DMS 273 (cell line): Measurements from ENCODE around the gene SPARCL1.
"Not testable (repeated sequence)": the region's sequence is repeated elsewhere in the genome, so short reads cannot be mapped to it uniquely, and the experiment has no call there.

ENCODE experiments used
- DNase-seq: peaks from one replicate; lab custom pipeline; 2025; ENCODE audit not compliant: unreplicated experiment; lab: John Stamatoyannopoulos, UW

SPARCL1 gene

GRCh38 chr4:87529187-87529586 is at the start of gene SPARCL1:
SPARCL1 (minus strand) TSS chr4:87529376; CDS start chr4:87499574, 29,802 bp downstream.
- DNase-seq: no peak

GRCh38 chr4:87575983-87576382 is 46.8 kb upstream of the SPARCL1 start:
- no peak for DNase-seq

DNA sequence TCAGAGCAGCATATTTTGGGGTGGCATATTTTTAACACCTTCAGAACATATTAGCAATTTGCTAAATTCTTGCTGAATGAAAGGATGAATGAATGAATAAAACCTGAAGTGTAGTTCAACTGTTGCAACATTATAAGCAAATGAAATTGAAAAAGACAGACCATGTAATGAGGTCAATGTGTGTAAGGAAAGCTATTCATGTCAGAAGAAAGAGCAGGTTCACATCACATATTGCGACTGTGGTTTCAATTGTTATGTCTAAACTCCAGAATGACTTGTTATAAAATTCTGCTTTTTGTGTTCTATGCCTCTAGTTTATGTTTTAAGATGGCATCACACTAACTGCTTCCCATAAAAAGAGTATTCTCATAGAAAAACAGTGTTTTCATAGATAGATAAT is 46.2 kb upstream of the SPARCL1 start:
- DNase-seq: no peak

DNA sequence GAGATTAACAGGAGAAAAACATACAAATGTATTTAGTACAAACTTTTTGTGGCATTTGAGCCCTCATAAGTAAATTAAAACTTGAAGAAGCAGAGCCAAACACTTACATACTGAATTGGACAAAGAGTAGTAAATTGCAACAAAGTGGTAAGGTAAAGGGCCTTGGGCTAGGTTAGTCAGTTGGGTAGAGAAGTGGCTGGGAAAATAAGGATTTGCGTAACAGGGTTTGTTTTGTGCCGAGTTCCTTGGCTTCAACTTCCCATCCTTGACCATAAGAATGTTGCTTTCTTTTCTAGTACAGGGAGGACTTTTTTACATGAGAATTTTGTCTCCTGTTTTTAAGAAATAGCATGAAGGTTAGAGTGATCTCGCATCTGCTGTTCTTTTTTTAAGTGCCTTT is 45.8 kb upstream of the SPARCL1 start:
- no peak for DNase-seq

GRCh38 chr4:87574376-87574775 is 45.2 kb upstream of the SPARCL1 start:
- DNase-seq: not testable (repeated sequence)

GRCh38 chr4:87570290-87570805 is 41.2 kb upstream of the SPARCL1 start:
- no peak for DNase-seq

GRCh38 chr4:87567191-87567590 is 38.0 kb upstream of the SPARCL1 start:
- no peak for DNase-seq

DNA sequence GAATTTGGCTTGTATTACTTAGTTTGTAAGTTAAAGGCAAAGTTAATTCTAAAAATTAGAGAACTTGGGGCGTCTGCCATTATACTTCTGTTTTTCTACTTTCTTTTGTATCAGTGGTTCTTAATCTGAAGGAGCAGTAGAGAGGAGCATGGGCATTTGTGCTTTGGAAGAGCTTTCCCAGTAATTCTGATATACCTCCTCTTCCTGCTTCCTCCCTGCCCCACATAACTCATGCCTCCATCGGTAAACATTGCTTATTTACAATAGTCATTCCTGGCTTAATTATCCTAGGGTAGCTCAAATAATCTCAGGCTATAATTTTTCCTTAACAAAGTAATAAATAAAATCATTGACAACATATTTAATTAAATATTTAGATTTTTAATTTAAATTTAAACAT is 37.1 kb upstream of the SPARCL1 start:
- no peak for DNase-seq

DNA sequence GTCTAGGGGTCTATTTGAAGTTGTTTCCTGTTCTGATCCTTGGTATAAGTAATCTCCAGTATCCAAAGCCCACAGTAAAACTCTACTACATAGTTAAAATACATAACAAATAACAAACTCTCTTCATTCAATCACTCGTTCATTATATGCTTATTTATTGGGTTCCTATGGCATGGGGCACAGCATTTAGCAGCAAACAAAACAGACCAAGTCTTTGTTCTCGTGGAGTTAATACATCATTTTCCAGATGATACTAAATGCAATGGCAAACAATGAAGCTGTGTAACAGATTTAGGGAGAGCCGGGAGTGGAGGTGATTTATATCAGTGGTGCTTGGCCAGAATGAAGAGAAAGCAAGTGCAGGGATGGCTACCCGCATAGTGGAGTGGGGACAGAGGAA is 36.6 kb upstream of the SPARCL1 start:
- no peak for DNase-seq

- DNase-seq: no peak
Measured at GRCh38 chr4:87560802-87561201, 31.6 kb upstream of the SPARCL1 start.

DNA sequence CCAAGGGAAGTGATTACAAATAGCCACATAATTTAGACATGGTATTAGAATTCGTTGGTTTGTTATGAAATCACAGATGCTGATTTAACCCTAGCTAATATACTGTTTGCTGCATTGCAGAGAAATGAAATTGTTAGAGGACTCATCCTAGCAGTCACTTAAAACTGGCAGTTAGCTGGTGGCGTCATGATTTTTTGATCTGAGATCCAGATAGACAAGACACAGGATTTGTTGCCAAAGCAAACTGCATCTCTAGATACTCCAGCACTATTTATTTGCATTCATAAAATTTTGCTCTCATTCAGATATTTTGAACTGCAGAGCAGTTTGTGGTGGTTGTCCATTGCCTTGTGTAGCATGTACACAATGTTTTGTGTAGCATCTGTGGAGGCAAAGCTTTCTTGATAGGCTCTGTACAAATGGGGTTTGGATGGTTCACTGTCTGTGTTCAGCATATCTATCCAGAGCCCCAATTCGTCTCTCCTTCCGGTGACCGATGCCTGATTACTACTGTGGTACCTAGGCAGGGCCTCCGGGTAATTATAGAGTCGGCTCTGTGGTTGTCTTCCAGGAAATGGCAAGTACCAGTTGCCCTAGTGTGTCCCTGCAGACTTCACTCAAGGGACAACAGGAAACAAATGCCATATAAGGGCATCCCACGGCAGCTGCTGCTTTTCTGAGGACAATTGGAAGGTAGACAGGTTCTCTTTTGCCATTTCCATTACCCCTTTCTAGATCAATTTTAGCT is 30.1 kb upstream of the SPARCL1 start:
- peak; percentile 19 for DNase-seq

DNA sequence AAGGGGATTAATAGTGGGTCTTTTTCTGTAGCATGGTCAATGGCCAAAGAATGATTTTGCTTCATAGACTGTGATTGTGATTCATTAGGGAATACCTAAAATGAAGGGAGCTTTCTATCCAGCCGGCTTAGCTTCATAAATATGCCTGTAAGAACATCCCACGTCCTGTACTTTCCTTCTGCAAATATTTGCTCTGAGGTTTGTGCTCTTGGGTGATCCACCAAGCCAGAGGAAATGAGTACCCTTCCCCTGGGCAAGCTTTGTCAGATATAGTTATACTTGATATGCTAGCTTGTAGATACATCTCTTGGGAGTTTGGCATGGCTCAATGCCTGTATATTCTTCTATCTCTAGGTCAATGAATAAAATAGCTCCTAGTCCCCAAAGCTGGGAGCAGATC is 28.2 kb upstream of the SPARCL1 start:
- DNase-seq: no peak

GRCh38 chr4:87555773-87556619 is 26.8 kb upstream of the SPARCL1 start:
- no peak for DNase-seq

DNA sequence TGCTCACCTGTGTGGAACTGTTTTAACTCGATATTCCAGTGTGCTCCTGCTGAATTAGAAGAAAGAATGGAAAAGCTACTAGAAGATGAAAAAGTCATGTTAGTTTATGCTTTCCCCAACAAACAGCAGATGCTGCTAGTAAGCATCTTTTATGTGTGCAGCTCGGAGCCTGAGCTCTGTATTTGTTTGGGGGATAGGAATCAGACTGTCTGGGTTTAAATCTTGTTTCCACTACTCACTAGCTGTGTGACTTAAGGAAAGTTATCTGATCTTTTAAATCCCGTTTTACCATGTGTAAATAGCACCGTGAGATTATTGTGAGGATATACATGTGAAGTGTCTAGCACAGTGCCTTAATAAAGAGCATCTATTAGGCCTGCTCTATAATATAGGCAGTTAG is 24.0 kb upstream of the SPARCL1 start:
- DNase-seq: no peak

- DNase-seq: no peak
Measured at GRCh38 chr4:87551361-87551760, 22.2 kb upstream of the SPARCL1 start.

- no peak for DNase-seq
Measured at GRCh38 chr4:87547016-87547708, 18.0 kb upstream of the SPARCL1 start.

DNA sequence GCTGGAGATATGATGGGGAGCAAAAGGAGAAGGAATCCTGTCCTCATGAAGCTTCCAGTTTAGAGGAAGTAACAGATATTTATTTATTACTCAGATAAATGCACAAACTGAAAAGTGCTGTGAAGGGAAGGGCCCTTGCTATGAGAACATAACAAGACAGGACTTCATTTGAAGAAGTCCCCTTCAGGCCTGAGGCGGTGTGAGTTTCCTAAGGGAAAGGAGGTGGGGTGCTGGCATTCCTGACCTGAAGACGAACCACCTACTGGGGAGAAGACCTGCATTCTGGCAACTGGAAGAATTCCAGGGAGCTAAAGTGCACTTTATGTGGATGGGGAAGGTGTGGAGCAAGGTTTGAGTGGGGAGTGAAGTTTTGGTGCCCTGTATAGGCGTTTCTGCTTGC is 15.9 kb upstream of the SPARCL1 start:
- DNase-seq: no peak

DNA sequence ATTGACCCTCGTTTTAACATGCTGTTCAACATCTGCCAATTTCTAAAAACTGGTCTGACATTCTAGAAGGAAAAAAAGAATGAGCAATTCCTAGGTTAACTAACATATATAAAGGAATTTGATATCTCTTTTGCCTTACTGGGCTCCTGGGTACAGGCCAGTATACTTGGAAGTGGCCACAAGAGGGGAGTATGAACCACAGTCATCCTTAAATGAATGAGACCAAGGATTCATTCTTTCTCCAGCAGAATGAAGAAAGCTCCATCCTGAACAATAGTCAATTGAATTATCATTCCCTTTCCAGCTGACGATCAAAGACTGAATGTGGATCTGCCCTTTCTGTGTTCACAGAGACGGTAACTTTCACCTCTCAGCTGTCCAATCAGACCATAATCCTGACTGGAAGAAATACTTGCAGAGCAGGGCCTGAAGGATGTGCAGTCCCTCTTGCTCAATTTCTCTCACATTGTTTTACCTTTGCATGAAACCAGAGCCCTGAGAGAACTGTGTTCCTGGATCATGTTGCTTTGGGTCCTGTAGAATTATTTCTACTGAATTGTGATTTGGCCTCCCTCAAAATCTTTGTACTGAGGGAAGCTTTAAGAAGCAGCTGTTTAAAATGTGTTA is 14.8 kb upstream of the SPARCL1 start:
- DNase-seq: peak; percentile 52

- DNase-seq: no peak
Measured at GRCh38 chr4:87542734-87543312, 13.6 kb upstream of the SPARCL1 start.

- no peak for DNase-seq
Measured at GRCh38 chr4:87541956-87542709, 13.0 kb upstream of the SPARCL1 start.
